ENCODE data around the gene TRAPPC14.
A peak's percentile ranks its signal among the peaks of the same experiment; 100 is the strongest.

The TRAPPC14 gene

GRCh38 chr7:100175296-100175935 is 16.9 kb upstream of the TRAPPC14 start:
- DNase-seq (ENCODE audit: low read depth): no peak
- H3K4me3 ChIP-seq (ENCODE audit: low read depth, low read length): no peak overlapping the region

DNA sequence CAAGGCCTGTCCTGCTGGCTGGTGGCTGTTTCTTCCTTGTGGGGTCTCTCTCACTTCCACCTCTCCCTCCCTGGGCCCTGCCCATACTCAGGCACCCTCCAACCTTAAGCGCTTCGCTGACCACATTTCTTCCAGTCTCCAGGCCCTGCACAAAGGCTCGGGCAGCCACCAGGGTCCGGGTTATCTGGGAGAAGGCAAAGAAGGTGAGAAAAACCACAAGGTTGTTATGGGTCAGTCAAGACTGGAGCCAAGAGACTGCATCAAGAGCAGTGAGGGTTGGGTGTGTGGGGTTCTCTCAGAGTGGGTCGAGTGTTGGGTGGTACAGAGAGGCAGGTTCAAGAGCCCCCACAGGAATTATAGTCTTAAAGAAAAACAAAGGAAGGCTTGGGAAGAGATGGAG is 16.1 kb upstream of the TRAPPC14 start:
- H3K4me3 ChIP-seq (ENCODE audit: low read depth, low read length): no peak overlapping the region
- no peak for DNase-seq (ENCODE audit: low read depth)

DNA sequence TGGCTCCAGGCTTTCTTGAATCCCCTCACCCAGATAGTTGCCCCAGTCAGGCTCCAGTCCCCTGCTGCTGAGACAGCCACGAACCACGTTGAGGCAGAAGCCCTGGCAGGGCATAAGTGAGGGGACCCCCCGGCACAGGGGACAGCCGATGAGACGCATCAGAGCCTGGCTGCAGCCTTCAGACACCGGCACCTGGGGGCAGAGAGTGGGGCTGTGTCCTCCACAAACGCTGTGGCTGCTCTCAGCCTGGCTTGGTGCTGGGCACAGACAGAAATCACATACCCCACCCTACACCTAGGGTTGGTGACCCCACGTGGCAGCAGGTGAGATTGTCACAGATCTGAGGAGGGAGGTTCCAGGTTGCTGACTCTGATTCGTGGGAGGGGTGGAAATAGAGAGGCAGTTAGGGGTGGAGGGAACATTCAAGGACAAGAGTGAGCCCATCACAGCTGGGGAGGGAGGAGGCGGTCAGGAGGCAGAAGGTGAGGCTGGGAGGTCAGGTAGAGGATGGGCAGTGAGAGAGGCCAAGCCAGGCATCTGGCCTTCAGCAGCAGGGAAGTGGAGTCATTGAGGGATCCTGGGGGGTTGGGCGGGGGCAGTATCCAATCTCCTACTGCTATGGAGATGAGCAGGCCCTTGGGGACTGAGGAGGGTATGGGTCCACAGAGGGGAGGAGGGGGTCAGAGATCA is 15.4 kb upstream of the TRAPPC14 start:
- no peak for DNase-seq (ENCODE audit: low read depth)
- H3K4me3 ChIP-seq (ENCODE audit: low read depth, low read length): no peak overlapping the region

GRCh38 chr7:100171840-100172239 is 13.3 kb upstream of the TRAPPC14 start:
- no peak overlapping the region for H3K4me3 ChIP-seq (ENCODE audit: low read depth, low read length)
- DNase-seq (ENCODE audit: low read depth): no peak

- no peak for DNase-seq (ENCODE audit: low read depth)
- H3K4me3 ChIP-seq (ENCODE audit: low read depth, low read length): peak overlapping the region; percentile 25
Observed at GRCh38 chr7:100171087-100171681, 12.7 kb upstream of the TRAPPC14 start.

DNA sequence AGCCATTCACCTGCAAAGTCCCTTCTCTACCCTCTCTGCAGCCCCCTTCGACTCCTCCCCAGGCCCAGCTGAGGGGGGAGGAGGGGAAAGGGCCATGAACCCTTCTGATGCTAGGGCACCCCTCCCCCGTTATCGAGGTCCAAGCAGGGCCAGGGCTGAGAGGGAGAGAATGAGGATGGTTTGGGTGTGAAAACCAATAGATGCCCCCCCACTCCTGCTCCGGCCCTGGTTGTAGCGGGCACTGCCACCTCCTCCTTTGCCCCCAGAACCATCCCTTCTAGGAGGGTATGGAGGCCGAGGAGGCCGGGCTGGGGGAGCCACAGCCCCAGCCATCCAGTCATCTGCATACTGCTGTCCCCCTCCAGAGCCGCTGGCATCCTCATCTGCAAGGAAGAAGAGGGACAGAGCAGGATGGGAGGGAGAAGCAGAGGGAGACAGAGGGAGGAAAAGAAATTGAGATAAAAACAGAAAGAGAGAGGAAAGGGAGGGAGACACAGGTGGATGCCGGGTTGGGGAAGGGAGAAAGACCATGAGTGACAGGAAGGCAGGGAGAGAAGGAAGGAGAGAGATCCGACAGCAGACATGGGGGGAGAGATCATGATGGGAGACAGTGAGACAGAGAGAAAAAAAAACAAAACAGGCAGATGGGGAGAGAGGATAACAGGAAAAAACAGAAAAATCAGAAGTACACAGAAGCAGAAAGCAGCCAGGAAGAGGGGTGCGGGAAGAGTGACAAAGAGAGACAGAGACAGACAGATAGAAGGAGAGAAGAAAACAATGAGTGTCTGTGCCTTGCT is 11.8 kb upstream of the TRAPPC14 start:
- DNase-seq (ENCODE audit: low read depth): no peak
- no peak overlapping the region for H3K4me3 ChIP-seq (ENCODE audit: low read depth, low read length)

GRCh38 chr7:100169147-100169850 is 10.8 kb upstream of the TRAPPC14 start:
- no peak for DNase-seq (ENCODE audit: low read depth)

GRCh38 chr7:100167912-100168323 is 9.4 kb upstream of the TRAPPC14 start:
- peak overlapping the region; percentile 49 for H3K4me3 ChIP-seq (ENCODE audit: low read depth, low read length)
- no peak for DNase-seq (ENCODE audit: low read depth)

More at GRCh38 chr7:100169147-100169850, 10.8 kb upstream of the TRAPPC14 start:
- H3K4me3 ChIP-seq (ENCODE audit: low read depth, low read length): no peak overlapping the region

DNA sequence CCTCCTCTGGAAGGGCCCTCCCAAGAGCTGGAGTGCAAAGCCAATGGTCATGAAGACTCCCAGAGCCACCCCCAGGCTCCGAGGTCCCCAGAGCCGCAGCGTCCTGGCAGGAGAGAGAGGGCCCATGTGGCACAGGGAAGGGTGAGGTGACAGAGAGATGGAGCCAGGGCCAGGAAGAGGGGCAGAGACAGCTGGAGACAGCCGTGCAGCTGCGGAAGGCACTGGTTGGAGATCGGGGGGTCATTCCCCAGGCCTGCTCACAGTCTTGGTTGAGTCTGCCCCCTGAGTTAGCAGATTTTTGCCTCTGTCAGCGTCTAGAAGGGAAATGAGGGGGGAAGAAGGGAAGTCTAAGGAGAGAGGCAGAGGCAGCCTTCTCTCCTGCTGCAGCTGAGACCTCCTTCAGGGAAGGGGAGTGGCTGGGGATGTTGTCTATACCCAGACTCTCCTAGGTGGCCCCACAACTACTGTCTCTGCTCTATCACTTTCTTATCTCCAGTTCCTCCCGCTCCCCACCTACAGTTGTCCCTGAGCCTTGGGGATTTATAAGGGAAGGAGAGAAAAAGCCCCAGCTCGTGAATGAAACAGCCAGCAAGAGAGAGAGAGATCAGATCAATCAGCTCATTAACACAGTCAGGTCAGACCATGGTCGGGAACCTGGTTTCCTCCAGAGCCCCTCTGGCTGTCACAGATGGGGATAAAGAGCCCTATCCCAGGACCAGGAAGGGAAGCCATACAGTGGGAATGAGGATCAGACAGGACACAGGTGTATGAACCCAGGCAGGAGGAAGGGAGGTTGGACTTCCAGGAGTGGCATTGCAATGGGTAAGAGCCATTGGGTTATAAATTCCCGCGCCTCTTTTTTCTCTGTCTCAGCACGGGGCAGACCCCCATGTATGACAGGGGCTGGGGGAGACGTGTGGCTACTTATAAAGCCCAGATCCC is 8.7 kb upstream of the TRAPPC14 start:
- DNase-seq (ENCODE audit: low read depth): no peak
- H3K4me3 ChIP-seq (ENCODE audit: low read depth, low read length): peak overlapping the region; percentile 49

DNA sequence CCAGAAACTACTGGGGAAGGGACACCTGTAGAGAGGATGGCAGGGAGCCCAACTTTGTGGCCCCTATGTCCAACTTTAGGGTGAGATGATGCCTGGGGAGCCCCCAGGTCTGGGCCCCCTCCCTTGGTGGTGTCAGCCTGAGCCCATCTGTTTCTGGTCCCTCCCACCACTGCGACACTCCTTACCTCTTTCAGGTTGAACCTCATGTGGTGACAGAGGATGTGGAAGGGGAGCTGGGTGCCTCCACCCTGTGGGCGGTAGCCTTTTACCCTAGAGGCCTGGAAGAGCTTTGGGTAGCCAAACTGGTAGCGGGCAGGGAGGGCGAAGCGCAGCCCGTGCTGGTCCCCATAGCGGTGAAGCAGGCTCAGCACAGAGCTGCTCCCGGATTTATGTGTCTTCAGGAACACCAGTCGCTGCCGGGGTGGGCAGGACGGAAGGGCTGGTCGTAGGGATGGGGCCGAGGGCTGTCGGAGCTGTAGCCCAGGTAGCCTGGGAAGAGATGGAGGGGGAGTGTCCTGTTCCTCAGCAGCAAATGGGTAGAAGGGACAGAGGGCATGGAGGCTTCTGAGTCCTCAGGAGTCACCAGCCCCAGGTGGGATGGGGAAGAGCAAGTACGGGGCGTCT is 7.9 kb upstream of the TRAPPC14 start:
- no peak overlapping the region for H3K4me3 ChIP-seq (ENCODE audit: low read depth, low read length)
- no peak for DNase-seq (ENCODE audit: low read depth)

DNA sequence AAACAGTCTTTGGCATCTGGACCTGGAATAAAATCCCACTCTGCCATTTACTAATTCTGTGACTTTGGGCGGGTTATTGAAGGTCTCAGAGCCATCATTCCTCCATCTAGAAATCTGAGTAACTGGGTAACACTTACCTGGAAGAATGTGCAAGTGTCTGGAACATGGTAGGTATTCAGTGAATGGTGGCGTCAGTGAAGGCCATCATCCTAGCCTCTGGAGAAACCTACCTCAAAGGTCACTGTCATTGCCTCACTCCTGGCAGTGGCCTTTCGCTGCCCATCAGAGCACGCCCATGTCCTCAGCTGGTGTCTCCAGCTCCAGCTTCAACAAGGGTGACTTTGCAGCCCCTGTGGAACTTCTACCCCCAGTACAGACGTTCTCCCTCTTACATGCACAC is 5.3 kb upstream of the TRAPPC14 start:
- no peak for DNase-seq (ENCODE audit: low read depth)
- no peak overlapping the region for H3K4me3 ChIP-seq (ENCODE audit: low read depth, low read length)

DNA sequence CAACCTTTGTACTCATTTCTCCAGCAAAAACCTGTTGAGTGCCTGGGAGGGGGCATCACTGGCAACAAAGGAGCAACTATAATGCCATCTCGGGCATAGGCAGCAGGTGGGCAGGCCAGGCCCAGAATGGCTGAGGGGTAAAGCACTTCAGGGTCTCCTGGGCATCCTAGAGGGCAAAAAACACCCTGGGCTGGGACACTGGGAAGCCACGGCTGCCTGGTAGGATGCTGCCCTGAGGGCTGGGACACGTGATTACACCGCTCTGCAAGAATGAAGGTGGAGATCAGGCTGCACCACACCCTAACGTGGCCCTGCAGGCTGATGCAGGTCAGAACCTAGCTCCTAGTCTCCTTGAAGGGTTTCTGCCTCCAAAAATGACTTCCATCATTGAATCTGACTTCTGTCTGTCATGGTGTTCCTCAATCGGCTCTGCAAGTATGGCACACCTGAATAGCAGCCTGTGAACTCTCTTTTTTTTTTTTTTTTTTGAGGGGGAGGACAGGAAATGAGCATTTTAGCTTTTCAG is 4.5 kb upstream of the TRAPPC14 start:
- DNase-seq (ENCODE audit: low read depth): no peak
- no peak overlapping the region for H3K4me3 ChIP-seq (ENCODE audit: low read depth, low read length)

DNA sequence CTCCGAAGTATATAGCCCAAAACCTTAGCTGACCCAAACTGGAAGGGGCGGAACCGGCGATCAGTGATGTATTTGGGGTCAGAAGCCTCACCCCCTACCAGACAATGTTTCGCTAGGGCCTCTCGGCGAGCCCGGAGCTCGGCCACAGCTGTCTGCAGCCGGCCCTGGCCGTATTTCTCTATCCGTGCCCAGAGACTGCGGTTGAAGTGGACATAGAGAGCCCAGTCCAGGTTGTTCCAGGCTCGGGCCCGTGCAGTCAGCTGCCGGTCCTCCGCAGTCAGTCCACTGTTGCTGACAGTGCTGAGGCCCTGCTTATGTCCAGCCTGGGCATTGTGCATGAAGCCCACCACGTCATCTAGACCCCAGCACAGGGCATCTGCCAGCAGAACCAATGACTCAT is 1.5 kb upstream of the TRAPPC14 start:
- no peak for DNase-seq (ENCODE audit: low read depth)
- H3K4me3 ChIP-seq (ENCODE audit: low read depth, low read length): no peak overlapping the region

DNA sequence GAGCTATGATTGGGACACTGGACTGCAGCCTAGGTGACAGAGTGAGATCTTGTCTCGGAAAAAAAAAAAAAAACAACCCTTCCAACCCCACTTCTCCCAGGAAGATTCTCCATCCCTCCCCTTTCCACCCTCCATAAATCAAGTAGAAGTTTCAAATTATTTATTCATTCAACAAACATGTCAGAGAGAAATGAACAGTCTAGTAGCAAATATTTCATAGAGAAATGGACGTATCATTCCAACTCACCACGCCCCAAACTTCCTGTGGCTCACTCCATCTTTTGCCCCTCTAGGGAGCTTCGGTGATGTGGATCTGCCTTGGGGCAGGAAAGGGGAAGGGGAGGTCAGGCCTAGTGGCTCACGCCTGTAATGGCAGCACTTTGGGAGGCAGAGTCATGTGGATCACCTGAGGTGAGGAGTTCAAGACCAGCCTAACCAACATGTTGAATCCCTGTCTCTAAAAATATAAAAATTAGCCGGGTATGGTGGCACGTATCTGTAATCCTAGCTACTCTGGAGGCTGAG is 638 bp upstream of the TRAPPC14 start:
- no peak for DNase-seq (ENCODE audit: low read depth)
- H3K4me3 ChIP-seq (ENCODE audit: low read depth, low read length): peak overlapping the region; percentile 76

GRCh38 chr7:100157334-100158228 is 942 bp downstream of the TRAPPC14 start:
- DNase-seq (ENCODE audit: low read depth): peak; percentile 15

DNA sequence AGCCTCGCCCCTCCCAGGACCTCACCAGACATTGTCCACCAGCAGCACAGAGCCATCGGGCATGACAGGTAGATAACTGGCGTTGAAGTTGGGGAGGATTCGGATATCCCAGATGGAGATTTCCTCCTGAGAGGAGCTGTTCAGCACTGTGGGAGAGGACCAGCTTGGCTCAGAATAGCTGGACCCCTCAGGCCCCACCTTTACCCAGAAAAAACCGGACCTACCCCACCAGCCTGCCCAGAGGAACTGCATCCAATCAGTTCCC is 1.5 kb downstream of the TRAPPC14 start:
- no peak for DNase-seq (ENCODE audit: low read depth)
- H3K4me3 ChIP-seq (ENCODE audit: low read depth, low read length): no peak overlapping the region

More at GRCh38 chr7:100157334-100158228, 942 bp downstream of the TRAPPC14 start:
- peak overlapping the region; percentile 76 for H3K4me3 ChIP-seq (ENCODE audit: low read depth, low read length)

Data from skeletal muscle cell (primary cell).